Measurements from ENCODE around the gene AFMID. TPM values are rescaled to one million over a fixed set of nuclear protein-coding genes. Genes with fewer than 3 reads are reported as not detected.
A peak's percentile ranks its signal among the peaks of the same experiment; 100 is the strongest.

AFMID gene
- total and polyA plus RNA-seq, 2 of the 8 experiments (the other 6 are each of a cell fraction or from before 2014, with no cell fraction given), result 49.0 to 53.0 TPM

DNA sequence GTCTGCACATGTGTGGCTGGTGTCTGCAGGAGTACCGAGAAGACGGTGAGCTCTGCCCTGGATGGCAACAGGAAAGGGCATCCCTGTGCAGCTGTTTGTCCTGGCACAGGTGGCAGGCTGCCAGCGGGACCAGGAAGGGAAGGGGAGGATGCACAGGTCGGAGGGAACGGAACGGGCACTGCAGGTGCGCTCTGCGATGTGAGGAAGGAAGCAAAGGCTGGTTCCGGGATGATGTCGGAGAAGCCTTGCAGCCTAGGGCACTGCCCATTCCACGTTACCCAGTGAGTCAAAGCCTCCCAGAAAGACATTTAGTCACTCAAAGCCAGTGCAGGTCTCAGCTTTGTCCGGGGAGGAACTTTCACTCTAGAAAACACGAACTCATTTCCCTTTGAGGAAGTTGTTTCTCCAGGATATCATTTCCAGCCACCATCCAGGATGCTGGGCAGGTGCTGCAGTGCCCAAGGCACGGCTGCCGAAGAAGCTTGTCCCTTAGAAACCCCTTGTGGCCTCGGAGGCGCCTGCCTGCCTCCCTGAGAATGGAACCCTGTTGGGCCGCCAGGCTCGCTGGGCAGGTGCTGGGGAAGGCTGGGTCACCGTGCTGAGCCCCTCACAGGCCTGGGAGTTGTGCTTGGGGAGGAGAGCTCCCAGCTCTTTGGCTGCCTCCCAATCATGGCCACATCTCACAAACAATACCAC lies 39.7 kb downstream of the AFMID start:
- Histone ChIP-seq H3K4me3 (ENCODE audit: extremely low read depth in 1 of 4, insufficient read depth in 2 of 4, low read depth in 3 of 4, low read length in 4 of 4) (no peak overlapping the region), H4K5ac (ENCODE audit: insufficient read length, low read depth, low read length) (no peak overlapping the region), H3K79me2 (ENCODE audit: control insufficient read depth in 1 of 2, insufficient read depth in 2 of 2, low read length in 2 of 2) (no peaks in the 10 kb centered on the region), H3K14ac (ENCODE audit: insufficient read length) (no peak overlapping the region), H3K4ac (replicated peaks; ENCODE audit: insufficient read length, low read depth, low read length) (no peak overlapping the region), H4K91ac (replicated peaks; ENCODE audit: insufficient read length, low read length) (no peak overlapping the region), H2BK12ac (ENCODE audit: low read depth, low read length) (no peak overlapping the region), H3K23ac (ENCODE audit: insufficient read length) (no peak overlapping the region), H2BK120ac (replicated peaks; ENCODE audit: low read depth, low read length) (no peak overlapping the region), H2BK20ac (ENCODE audit: low read length) (no peak overlapping the region; the same call in 1 of the 2 replicates), H3K9me3 (ENCODE audit: insufficient read depth in 2 of 2, low read depth in 1 of 2, low read length in 1 of 2) (no peaks in the 10 kb centered on the region), H3K4me1 (replicated peaks in 1 of 4; ENCODE audit: control insufficient read depth in 3 of 4, insufficient read depth in 4 of 4, low read length in 3 of 4) (peaks cover 0 to 6% (median 5%) of the 10 kb centered on the region in 4 experiments; a peak in 5 of 7 replicates), H3K4me2 (ENCODE audit: insufficient read depth in 1 of 2, low read depth in 2 of 2, low read length in 2 of 2) (no peak overlapping the region), H3K36me3 (ENCODE audit: control insufficient read depth in 2 of 4, insufficient read depth in 4 of 4, low read length in 3 of 4) (peaks cover 13 to 24% (median 19%) of the 10 kb centered on the region in 4 experiments), H2AK5ac (ENCODE audit: low read depth, low read length) (no peak overlapping the region), H3K23me2 (ENCODE audit: low read depth, low read length) (peaks cover under 1% of the 10 kb centered on the region; the same call in 1 of the 2 replicates), H3K9ac (replicated peaks in 1 of 4; ENCODE audit: extremely low read depth in 1 of 4, low read depth in 3 of 4, low read length in 3 of 4) (no peak overlapping the region), H2BK15ac (ENCODE audit: low read length) (no peak overlapping the region), H2AFZ (ENCODE audit: low read length) (no peak overlapping the region), H2BK5ac (ENCODE audit: low read depth, low read length) (no peak overlapping the region), H3K27ac (ENCODE audit: low read depth, low read length) (no peak overlapping the region), H3K56ac (replicated peaks; ENCODE audit: insufficient read length, low read depth, low read length) (no peak overlapping the region), H4K8ac (ENCODE audit: extremely low read depth, insufficient read depth, low read length) (peak overlapping the region; percentile 18; the same call in 1 of the 2 replicates), H3K27me3 (replicated peaks in 1 of 4; ENCODE audit: control insufficient read depth in 3 of 4, extremely low read depth in 1 of 4, insufficient read depth in 3 of 4, low read length in 3 of 4) (peaks cover 0 to 15% (median 12%) of the 10 kb centered on the region in 4 experiments; a peak in 6 of 7 replicates), H3K18ac (ENCODE audit: extremely low read depth, low read length) (no peak overlapping the region), H3K79me1 (ENCODE audit: low read depth, low read length) (no peaks in the 10 kb centered on the region), H4K20me1 (replicated peaks in 1 of 2; ENCODE audit: control insufficient read depth in 1 of 2, insufficient read depth in 2 of 2, low read length in 2 of 2) (peaks cover 0 to 1% of the 10 kb centered on the region in 2 experiments)
- FAIRE-seq (no peak), DNase-seq (ENCODE audit: low read depth in 1 of 2, low spot score in 2 of 2) (no peak)
- 85% methylated on average over 20 of the region's 20 CpGs; no CpG with 5 or more reads in 1 of the 2 experiments for WGBS, 2 experiments (ENCODE audit: extremely low coverage in 1 of 2, insufficient coverage in 1 of 2, insufficient read length in 1 of 2, insufficient replicate concordance in 2 of 2, low coverage in 1 of 2, low lambda C conversion rate in 2 of 2, missing lambda C conversion rate in 1 of 2)
- ChIA-PET POLR2A (ENCODE audit: partially characterized antibody) (interaction anchor here (1.2 to 4.1 kb wide), 11 partner anchors 9 to 202 kb away, joined by 3 to 19 read pairs (median 5); partner anchors contain the start of genes AFMID and TK1), CTCF (ENCODE audit: partially characterized antibody) (interaction anchor here (0.7 to 3.3 kb wide), 10 partner anchors 10 to 209 kb away, joined by 3 to 27 read pairs (median 3); partner anchors contain the start of genes AFMID and TK1)
- TF ChIP-seq MAFK (IDR thresholded peaks at IDR 0.05; ENCODE audit: low read depth, low read length) (no peak), TCF12 (IDR thresholded peaks at IDR 0.05; ENCODE audit: low read depth, low read length) (no peak), CEBPB (IDR thresholded peaks at IDR 0.05; ENCODE audit: low read depth, low read length) (no peak), POLR2A (IDR thresholded peaks at IDR 0.05; ENCODE audit: control extremely low read depth in 1 of 2, low read depth in 2 of 2, low read length in 2 of 2) (no peak), KDM4A (IDR thresholded peaks at IDR 0.05; ENCODE audit: low read depth, low read length, severe bottlenecking) (no peak), BRCA1 (IDR thresholded peaks at IDR 0.05; ENCODE audit: low read depth, low read length) (no peak), JUN (IDR thresholded peaks at IDR 0.05; ENCODE audit: low read depth, low read length) (no peak), GABPA (IDR thresholded peaks at IDR 0.05; ENCODE audit: borderline replicate concordance, insufficient read depth, low read length) (no peak), EP300 (IDR thresholded peaks at IDR 0.05; ENCODE audit: borderline replicate concordance in 1 of 2, low read depth in 2 of 2, low read length in 2 of 2) (no peak), SP1 (IDR thresholded peaks at IDR 0.05; ENCODE audit: low read depth, low read length) (no peak), NRF1 (IDR thresholded peaks at IDR 0.05; ENCODE audit: low read depth, low read length) (no peak), SIRT6 (IDR thresholded peaks at IDR 0.05; ENCODE audit: low read length) (no peak), TAF1 (IDR thresholded peaks at IDR 0.05; ENCODE audit: low read depth, low read length) (no peak), EGR1 (IDR thresholded peaks at IDR 0.05; ENCODE audit: borderline replicate concordance, low read depth, low read length) (no peak)

All from H1 (cell line).